HG02938 (cell line): Measurements from ENCODE around the gene CKAP5.
"Not testable (repeated sequence)": the region's sequence is repeated elsewhere in the genome, so short reads cannot be mapped to it uniquely, and the experiment has no call there.

Source experiments
- ATAC-seq: cut with Tn5 transposase; IDR thresholded peaks from one replicate; pipeline ENCODE4 v1.9.1; 2021; ENCODE audit warnings: mild to moderate bottlenecking, moderate library complexity; ENCODE audit not compliant: unreplicated experiment

Gene CKAP5

DNA sequence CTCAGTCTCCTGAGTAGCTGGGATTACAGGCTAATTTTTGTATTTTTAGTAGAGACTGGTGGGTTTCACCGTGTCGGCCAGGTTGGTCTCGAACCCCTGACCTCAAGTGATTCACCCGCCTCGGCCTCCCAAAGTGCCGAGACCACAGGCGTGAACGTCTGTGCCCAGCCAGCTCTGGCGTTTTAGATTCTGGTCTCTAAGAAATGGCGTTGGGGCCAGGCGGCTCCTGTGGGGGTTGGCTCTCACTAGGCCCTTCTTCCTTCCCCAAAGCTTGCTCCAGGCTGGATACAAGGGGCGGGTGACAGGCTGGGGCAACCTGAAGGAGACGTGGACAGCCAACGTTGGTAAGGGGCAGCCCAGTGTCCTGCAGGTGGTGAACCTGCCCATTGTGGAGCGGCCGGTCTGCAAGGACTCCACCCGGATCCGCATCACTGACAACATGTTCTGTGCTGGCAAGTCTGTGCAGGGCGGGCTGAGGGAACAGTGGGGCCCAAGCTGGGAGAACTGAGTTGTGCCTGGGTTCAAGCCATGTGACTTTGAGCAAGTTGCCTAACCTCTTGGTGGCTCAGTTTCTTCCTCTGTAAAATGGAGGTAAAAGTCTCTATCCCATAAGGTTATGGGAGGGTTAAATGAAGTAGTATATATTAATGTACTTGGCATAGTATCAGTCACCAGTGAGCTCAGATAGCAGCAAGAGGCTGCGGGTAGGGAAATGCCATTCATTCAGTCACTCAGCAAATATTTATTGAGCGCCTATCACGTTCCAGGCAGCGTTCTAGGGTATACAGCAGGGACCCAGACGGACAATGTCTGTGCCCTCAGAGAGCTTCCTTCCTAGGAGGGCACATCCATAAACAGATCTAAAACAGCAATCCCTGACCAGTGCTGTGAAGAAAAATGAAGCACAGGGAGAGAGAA, 116.7 kb downstream of the CKAP5 start:
- ATAC-seq: no peak

DNA sequence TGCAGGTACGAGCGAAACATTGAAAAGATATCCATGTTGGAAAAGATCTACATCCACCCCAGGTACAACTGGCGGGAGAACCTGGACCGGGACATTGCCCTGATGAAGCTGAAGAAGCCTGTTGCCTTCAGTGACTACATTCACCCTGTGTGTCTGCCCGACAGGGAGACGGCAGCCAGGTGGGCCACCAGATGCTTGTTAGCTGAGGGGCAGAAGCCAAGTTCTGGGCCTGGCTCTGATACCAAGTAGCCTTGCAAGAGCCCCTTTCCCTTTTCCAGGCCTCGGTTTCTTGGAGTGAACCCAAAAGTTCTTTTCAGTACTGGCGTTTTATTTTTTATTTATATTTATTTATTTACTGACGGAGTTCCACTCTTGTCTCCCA, 117.4 kb downstream of the CKAP5 start:
- ATAC-seq: no peak

GRCh38 chr11:46727952-46728658, 118.0 kb downstream of the CKAP5 start:
- no peak for ATAC-seq

GRCh38 chr11:46726206-46726862, 119.7 kb downstream of the CKAP5 start:
- no peak for ATAC-seq

GRCh38 chr11:46725338-46726205, 120.5 kb downstream of the CKAP5 start:
- no peak for ATAC-seq

DNA sequence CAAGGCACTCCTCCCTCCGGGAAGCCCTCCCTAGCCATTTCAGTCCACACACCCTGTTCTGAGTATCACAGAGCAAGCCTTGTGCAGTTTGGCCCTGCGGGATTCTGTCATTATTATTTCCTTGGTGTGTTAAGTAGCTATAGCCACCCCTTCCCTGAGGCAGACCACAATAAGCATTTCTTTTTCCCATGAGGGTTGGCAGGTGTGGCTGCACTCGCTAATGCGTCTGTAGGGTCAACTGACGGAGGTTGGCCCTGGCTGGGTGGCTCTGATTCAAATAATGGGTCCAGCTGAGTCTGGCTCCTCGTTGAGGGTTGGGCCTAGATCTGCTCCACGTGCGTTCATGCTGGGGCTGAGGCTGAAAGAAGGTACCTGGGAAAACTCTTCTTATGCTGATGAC, 122.0 kb downstream of the CKAP5 start:
- no peak for ATAC-seq

- no peak for ATAC-seq
Measured at GRCh38 chr11:46723359-46723680, 122.8 kb downstream of the CKAP5 start.

- no peak for ATAC-seq
Measured at GRCh38 chr11:46722566-46723358, 123.3 kb downstream of the CKAP5 start.

GRCh38 chr11:46721286-46721685, 124.8 kb downstream of the CKAP5 start:
- ATAC-seq: no peak

GRCh38 chr11:46719543-46720218, 126.4 kb downstream of the CKAP5 start:
- ATAC-seq: no peak

DNA sequence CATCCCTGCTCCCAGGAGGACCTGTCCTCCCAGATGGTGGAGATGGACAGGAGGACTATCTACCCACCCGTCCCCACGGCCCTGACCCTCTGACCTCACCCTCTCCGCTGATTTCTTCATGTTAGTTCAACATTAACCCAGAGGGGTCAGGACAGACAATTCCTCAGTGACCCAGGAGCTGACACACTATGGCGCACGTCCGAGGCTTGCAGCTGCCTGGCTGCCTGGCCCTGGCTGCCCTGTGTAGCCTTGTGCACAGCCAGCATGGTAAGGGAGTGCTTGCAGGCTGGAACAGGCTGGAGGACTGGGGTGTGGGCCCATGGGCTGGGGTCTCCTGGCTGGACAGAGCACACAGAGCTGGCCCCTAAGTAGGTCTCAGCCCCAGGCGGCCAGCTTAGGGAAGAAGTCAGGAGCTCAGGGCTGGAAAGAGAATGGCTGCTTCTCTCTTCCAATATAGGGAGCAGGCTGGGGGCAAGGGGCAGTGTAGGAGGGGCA, 127.0 kb downstream of the CKAP5 start, which contains the start of gene F2:
F2 (plus strand) TSS at position 166 of the 495 bp plus-strand sequence; CDS start at position 189, 23 bp downstream.
- ATAC-seq: no peak

- ATAC-seq: no peak
Measured at GRCh38 chr11:46718155-46719019, 127.7 kb downstream of the CKAP5 start.

DNA sequence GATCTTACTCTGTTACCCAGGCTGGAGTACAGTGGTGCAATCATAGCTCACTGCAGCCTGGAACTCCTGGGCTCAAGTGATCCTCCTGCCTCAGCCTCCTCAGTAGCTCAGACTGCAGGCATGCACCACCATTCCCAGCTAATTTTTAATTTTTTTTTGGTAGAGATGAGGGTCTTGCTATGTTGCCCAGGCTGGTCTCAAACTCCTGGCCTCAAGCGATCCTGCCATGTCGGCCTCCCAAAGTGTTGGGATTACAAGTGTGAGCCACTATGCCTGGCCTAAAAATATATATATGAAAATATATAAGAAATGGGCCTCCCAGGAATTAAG, 128.3 kb downstream of the CKAP5 start:
- not testable (repeated sequence) for ATAC-seq

- no peak for ATAC-seq
Measured at GRCh38 chr11:46712874-46713576, 133.1 kb downstream of the CKAP5 start.

- ATAC-seq: no peak
Measured at GRCh38 chr11:46711303-46711702, 134.8 kb downstream of the CKAP5 start.

GRCh38 chr11:46710821-46711269, 135.2 kb downstream of the CKAP5 start:
- no peak for ATAC-seq

DNA sequence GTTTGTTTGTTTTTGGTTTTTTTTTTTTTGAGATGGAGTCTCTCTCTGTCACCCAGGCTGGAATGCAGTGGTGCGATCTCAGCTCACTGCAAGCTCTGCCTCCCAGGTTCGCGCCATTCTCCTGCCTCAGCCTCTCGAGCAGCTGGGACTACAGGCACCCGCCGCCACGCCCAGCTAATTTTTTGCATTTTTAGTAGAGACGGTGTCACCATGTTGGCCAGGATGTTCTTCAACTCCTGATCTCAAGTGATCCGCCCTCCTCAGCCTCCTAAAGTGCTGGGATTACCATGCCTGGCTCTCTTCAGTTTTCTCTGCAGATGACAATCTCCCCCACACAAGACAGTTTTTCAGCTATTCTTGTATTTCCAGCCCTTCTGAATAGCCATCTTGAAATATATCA, 136.7 kb downstream of the CKAP5 start:
- not testable (repeated sequence) for ATAC-seq

DNA sequence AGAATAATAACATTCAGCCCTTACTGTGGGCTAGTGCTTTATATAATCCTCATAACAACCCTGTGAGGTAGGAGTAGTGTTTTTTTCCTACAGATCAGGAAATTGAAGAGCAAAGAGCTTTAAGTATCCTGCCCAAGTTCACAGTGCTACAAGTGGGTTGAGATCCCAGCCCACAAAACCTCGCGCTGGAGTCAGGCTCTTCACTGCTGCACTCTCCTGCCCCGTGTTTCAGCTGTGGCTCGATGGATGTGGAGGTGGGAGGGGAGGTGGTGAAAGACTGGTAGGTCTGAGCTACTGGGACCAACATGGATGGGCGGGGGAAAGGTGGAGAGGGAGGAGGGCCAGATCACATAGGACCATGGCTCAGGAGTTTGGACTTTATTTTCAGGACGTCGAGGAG, 139.2 kb downstream of the CKAP5 start:
- ATAC-seq: no peak
